ENCODE measurements around the gene UBALD1. TPM values are rescaled to one million over a fixed set of nuclear protein-coding genes. Genes with fewer than 3 reads are reported as not detected.

UBALD1 gene
- polyA plus RNA-seq, 2 of the 4 experiments (the other 2 are of a cell fraction) = 10.2 to 34.1 TPM

DNA sequence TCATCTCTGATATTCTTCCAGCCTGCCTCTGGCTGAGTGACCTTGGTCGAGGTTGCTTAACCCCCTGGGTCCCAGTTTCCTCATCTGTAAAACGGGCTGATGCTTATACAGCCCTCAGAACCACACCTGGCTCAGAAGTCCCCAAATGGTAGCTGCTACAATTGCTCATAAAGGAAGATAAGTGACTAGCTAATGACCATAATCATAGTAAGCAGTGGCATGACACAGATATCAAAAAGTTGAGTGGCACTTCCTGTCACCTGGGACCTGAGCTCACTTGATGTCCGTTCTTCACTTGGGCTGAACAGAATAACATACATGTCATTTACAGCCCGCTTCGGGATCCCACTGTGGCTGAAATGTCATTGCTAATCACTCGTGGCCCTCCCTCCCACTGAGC lies 11.7 kb upstream of the UBALD1 start:
- TF ChIP-seq PHF8 (IDR thresholded peaks at IDR 0.05; ENCODE audit: borderline replicate concordance, low read depth) (no peak), KDM1A (IDR thresholded peaks at IDR 0.05; ENCODE audit: low read depth) (0 out of 2 replicates have a peak, but pooled peaks have one; percentile 26)
- peak overlapping the region; percentile 94 for H3K4me3 ChIP-seq
- ChIA-PET CTCF (interaction anchor here (0.8 to 2.3 kb wide), 4 partner anchors 9 to 330 kb away, joined by 3 to 13 read pairs (median 4); no protein-coding TSS in a partner anchor), POLR2A (no interaction called here)
- H3K4me1 ChIP-seq = peaks cover 11% of the 10 kb centered on the region
- FAIRE-seq (no peak), DNase-seq (ENCODE audit: low read depth in 1 of 2, low spot score in 1 of 2) (no peak), ATAC-seq (no peak)
- H3K27ac ChIP-seq = peak overlapping the region; percentile 94 to 97; a peak in 5 of 6 replicates
- peaks cover 7% of the 10 kb centered on the region; the same call in 2 of the 3 replicates for H3K9me3 ChIP-seq
- H3K4me2 ChIP-seq = peak overlapping the region; percentile 97
- 69% methylated on average over 6 of the region's 6 CpGs for WGBS (ENCODE audit: missing lambda C conversion rate)

DNA sequence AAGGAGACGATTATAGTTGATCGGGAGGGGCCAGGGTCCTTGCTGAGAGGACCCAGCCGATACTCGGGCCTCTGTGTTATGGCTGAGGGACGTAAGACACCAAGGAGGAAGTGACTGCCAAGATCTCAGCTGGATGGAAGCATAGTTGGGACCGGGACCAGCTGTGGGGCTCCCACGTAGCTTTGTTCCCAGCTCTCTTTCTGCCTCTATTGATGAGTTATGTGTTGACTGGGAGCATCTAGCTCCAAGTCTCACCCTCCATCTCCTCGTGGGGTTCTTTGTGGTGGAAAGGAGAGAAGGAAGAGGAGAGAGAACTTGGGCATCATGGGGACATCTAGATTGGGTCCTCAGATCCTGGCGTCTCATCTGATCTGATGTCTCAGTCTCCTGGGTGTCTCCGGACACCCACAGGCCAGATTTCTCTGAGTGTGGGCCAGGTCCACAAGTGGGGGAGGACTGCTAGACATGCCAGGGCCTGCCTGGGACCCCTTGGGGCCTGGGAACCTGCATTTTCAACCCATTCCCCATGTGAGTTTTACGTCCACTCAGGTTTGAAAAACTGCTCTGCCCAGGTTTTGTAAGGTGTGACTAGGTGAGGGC lies 11.0 kb upstream of the UBALD1 start:
- Histone ChIP-seq H3K4me1 (peaks cover 11% of the 10 kb centered on the region), H3K9me3 (no peaks in the 10 kb centered on the region), H3K4me2 (peak overlapping the region; percentile 97), H3K4me3 (peak overlapping the region; percentile 94), H3K27ac (peak overlapping the region; percentile 94 to 97)
- DNase-seq (ENCODE audit: low read depth in 1 of 2, low spot score in 1 of 2) = no peak
- no peak for TF ChIP-seq RCOR1 (IDR thresholded peaks at IDR 0.05; ENCODE audit: low read depth, low read length)
- no peak for TF ChIP-seq CBX8 (IDR thresholded peaks at IDR 0.05)
- TF ChIP-seq, protein P1, sequence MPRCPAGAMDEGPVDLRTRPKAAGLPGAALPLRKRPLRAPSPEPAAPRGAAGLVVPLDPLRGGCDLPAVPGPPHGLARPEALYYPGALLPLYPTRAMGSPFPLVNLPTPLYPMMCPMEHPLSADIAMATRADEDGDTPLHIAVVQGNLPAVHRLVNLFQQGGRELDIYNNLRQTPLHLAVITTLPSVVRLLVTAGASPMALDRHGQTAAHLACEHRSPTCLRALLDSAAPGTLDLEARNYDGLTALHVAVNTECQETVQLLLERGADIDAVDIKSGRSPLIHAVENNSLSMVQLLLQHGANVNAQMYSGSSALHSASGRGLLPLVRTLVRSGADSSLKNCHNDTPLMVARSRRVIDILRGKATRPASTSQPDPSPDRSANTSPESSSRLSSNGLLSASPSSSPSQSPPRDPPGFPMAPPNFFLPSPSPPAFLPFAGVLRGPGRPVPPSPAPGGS (IDR thresholded peaks at IDR 0.05) = no peak
- TF ChIP-seq, protein P2, sequence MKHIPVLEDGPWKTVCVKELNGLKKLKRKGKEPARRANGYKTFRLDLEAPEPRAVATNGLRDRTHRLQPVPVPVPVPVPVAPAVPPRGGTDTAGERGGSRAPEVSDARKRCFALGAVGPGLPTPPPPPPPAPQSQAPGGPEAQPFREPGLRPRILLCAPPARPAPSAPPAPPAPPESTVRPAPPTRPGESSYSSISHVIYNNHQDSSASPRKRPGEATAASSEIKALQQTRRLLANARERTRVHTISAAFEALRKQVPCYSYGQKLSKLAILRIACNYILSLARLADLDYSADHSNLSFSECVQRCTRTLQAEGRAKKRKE (CRISPR knock-in tag; IDR thresholded peaks at IDR 0.05; ENCODE audit: low read depth) = no peak
- TF ChIP-seq EHF (CRISPR knock-in tag; IDR thresholded peaks at IDR 0.05) = no peak
- TF ChIP-seq, protein P3, sequence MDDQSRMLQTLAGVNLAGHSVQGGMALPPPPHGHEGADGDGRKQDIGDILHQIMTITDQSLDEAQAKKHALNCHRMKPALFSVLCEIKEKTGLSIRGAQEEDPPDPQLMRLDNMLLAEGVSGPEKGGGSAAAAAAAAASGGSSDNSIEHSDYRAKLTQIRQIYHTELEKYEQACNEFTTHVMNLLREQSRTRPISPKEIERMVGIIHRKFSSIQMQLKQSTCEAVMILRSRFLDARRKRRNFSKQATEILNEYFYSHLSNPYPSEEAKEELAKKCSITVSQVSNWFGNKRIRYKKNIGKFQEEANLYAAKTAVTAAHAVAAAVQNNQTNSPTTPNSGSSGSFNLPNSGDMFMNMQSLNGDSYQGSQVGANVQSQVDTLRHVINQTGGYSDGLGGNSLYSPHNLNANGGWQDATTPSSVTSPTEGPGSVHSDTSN (IDR thresholded peaks at IDR 0.05) = no peak
- TF ChIP-seq, protein P4, sequence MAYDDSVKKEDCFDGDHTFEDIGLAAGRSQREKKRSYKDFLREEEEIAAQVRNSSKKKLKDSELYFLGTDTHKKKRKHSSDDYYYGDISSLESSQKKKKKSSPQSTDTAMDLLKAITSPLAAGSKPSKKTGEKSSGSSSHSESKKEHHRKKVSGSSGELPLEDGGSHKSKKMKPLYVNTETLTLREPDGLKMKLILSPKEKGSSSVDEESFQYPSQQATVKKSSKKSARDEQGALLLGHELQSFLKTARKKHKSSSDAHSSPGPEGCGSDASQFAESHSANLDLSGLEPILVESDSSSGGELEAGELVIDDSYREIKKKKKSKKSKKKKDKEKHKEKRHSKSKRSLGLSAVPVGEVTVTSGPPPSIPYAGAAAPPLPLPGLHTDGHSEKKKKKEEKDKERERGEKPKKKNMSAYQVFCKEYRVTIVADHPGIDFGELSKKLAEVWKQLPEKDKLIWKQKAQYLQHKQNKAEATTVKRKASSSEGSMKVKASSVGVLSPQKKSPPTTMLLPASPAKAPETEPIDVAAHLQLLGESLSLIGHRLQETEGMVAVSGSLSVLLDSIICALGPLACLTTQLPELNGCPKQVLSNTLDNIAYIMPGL (CRISPR knock-in tag; IDR thresholded peaks at IDR 0.05; ENCODE audit: borderline replicate concordance) = no peak
- TF ChIP-seq MAX (IDR thresholded peaks at IDR 0.05) = no peak
- TF ChIP-seq, protein P5, sequence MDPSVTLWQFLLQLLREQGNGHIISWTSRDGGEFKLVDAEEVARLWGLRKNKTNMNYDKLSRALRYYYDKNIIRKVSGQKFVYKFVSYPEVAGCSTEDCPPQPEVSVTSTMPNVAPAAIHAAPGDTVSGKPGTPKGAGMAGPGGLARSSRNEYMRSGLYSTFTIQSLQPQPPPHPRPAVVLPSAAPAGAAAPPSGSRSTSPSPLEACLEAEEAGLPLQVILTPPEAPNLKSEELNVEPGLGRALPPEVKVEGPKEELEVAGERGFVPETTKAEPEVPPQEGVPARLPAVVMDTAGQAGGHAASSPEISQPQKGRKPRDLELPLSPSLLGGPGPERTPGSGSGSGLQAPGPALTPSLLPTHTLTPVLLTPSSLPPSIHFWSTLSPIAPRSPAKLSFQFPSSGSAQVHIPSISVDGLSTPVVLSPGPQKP (IDR thresholded peaks at IDR 0.05; ENCODE audit: low read depth, low read length) = no peak
- no peak for TF ChIP-seq FOXS1 (CRISPR knock-in tag; IDR thresholded peaks at IDR 0.05)
- TF ChIP-seq USF2 (IDR thresholded peaks at IDR 0.05) = no peak
- ChIA-PET CTCF (interaction anchor here (0.7 to 3.0 kb wide), 6 partner anchors 8 to 174 kb away, joined by 3 to 35 read pairs (median 7); no protein-coding TSS in a partner anchor), POLR2A (interaction anchor here (1.0 kb wide), 1 partner anchor 10 kb away, joined by 5 read pairs; no protein-coding TSS in a partner anchor)
- no peak for FAIRE-seq
- peak in 1 of 2 experiments; percentile 7; a peak in 2 of 6 replicates for ATAC-seq
- WGBS (ENCODE audit: missing lambda C conversion rate) = 14% methylated on average over 11 of the region's 11 CpGs
